Retinal pigment epithelial cell (primary cell): ENCODE measurements around the gene ARID3A.

Source experiments
- DNase-seq: peaks from one replicate; pipeline ENCODE4 v3.0.0-alpha.2; 2010; ENCODE audit warnings: low read depth
- H3K4me3 ChIP-seq: 2 replicates; pipeline ENCODE4 v1.5.1; 2011; ENCODE audit warnings: mild to moderate bottlenecking, low read length, control low read depth, moderate library complexity
- TF ChIP-seq, protein P1 (sequence below): conservative IDR thresholded peaks from 2 replicates; pipeline ENCODE4 v1.5.1; 2011; ENCODE audit warnings: low read depth, low read length, control low read depth, inconsistent platforms

The ARID3A gene

GRCh38 chr19:1015061-1015781 is 89.4 kb downstream of the ARID3A start:
- no peak for DNase-seq
- TF ChIP-seq, protein P1, sequence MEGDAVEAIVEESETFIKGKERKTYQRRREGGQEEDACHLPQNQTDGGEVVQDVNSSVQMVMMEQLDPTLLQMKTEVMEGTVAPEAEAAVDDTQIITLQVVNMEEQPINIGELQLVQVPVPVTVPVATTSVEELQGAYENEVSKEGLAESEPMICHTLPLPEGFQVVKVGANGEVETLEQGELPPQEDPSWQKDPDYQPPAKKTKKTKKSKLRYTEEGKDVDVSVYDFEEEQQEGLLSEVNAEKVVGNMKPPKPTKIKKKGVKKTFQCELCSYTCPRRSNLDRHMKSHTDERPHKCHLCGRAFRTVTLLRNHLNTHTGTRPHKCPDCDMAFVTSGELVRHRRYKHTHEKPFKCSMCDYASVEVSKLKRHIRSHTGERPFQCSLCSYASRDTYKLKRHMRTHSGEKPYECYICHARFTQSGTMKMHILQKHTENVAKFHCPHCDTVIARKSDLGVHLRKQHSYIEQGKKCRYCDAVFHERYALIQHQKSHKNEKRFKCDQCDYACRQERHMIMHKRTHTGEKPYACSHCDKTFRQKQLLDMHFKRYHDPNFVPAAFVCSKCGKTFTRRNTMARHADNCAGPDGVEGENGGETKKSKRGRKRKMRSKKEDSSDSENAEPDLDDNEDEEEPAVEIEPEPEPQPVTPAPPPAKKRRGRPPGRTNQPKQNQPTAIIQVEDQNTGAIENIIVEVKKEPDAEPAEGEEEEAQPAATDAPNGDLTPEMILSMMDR, result no peak
- no peak overlapping the region for H3K4me3 ChIP-seq

DNA sequence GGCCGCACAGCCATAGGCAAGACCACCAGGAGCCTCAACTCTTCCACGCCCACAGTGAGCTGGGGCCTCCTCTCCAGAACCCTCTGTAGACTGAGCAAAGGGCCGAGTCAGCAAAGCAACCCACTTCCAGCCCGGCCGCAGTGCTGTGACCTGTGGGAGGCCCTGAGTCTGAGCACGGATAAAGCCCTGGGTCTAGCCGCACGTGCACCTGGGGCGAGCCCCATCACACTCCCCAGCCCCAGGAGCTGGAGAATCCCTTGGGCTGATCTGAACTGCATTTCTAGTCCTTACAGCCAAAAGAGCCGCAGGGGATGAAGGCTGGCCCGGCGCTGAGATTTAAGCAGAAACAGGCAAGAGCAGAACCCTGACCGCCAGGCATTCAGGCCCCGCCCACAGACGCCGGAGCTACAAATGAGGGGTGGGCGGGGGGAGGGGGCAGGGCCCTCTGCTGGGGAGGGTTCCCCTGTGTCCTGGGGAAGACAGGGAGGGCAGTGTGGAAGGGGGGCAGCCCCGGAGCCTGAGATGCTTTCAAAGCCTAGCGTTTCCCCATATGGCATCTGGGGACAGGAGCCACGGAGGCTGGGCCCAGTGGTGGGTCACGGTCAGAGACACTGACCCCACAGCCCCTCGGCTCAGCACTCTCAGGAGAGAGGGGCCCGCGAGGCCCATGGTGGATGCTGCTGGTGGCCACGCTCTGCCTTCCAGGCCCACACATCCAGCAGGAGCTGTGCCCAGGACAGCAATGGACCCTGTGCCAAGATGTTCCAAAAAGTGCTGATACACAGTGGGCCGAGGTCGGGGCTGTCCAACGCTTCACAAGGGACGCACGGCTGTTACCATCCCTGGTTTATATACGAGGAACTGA is 90.2 kb downstream of the ARID3A start:
- TF ChIP-seq, protein P1, result no peak
- no peak for DNase-seq
- H3K4me3 ChIP-seq, result no peak overlapping the region

DNA sequence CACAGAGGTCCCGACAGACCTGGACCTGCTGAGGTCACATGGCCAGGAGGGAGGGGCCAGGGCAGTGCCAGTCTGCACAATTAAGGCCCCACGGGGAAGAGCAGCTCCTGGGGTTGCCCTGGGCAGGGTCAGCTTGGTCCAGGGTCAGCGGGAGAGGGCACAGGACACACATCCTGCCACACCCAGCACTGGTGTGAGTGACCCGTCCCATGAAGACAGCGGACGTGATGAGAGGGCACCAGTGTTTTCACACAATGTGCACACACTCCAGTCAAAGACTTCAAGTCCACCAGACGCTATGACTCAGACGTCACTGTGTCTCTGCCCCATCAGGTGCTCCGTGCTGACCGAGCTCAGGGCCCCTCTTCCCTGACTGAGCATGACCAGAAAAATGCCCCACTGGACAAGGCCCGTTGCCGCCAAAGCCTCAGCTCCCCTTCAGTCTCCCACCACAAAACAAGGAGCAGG is 90.8 kb downstream of the ARID3A start:
- TF ChIP-seq, protein P1, result no peak
- peak; percentile 80 for DNase-seq
- no peak overlapping the region for H3K4me3 ChIP-seq

GRCh38 chr19:1017115-1017905 is 91.5 kb downstream of the ARID3A start:
- DNase-seq, result no peak
- no peak overlapping the region for H3K4me3 ChIP-seq
- TF ChIP-seq, protein P1, result no peak

GRCh38 chr19:1017906-1018305 is 92.1 kb downstream of the ARID3A start:
- TF ChIP-seq, protein P1, result no peak
- H3K4me3 ChIP-seq, result no peak overlapping the region
- no peak for DNase-seq

DNA sequence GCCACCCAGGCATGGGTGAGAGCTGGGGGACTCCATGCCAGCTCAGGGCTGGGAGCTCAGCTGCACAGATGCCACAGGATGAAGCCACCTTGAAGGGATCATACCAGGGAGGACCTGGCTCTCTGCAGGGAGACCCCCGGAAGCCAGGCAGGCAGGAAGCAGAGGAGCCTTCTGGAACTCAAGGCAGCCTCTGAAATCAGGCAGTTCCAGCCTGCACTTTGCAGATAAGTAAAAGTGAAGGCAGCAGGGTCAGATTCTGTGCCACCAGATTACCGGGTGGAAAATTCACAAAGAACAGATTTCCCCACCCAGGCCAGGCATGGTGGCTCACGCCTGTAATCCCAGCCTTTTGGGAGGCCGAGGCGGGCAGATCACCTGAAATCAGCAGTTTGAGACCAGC is 92.6 kb downstream of the ARID3A start:
- TF ChIP-seq, protein P1, result no peak
- no peak overlapping the region for H3K4me3 ChIP-seq
- DNase-seq, result no peak
